Heart right ventricle (tissue), 16 donors: ENCODE results near the gene CATSPERD. TPM values are rescaled to one million over a fixed set of nuclear protein-coding genes. Genes with fewer than 3 reads are reported as not detected.

ENCODE experiments used
- ATAC-seq, 8 donors: fragments of 200-7000 bp; cut with Tn5 transposase; one replicate each; pipeline ENCODE4 v1.9.1; 2020; ENCODE audit warnings: mild to moderate bottlenecking in 8 of 8, moderate library complexity in 8 of 8, moderate number of reproducible peaks in 1 of 8
- DNase-seq, 2 donors: peaks; one replicate each; pipeline ENCODE4 v3.0.0-alpha.2; 2020
- H3K27ac ChIP-seq, 10 donors: fragments of 200-600 bp; sonication (generic) in 2 of 10; one replicate each; pipeline versions ENCODE4 v1.5.0 to v1.8.0; 2020 to 2022; ENCODE audit warnings: mild to moderate bottlenecking in 3 of 10
- H3K27me3 ChIP-seq, 7 donors: fragments of 200-600 bp; one replicate each; pipeline ENCODE4 v1.8.0; 2021 to 2022; ENCODE audit warnings: mild to moderate bottlenecking in 2 of 7
- H3K36me3 ChIP-seq, 9 donors: fragments of 200-600 bp; sonication (generic) in 1 of 9; one replicate each; pipeline versions ENCODE4 v1.5.0 to v1.8.0; 2020 to 2022; ENCODE audit warnings: mild to moderate bottlenecking in 2 of 9
- H3K4me1 ChIP-seq, 9 donors: fragments of 200-600 bp; sonication (generic) in 1 of 9; one replicate each; pipeline versions ENCODE4 v1.5.0 to v1.8.0; 2020 to 2022; ENCODE audit warnings: mild to moderate bottlenecking in 4 of 9
- H3K4me3 ChIP-seq, 10 donors: fragments of 200-600 bp; sonication (generic) in 2 of 10; one replicate each; pipeline versions ENCODE4 v1.5.0 to v1.8.0; 2020 to 2022; ENCODE audit warnings: mild to moderate bottlenecking in 7 of 10, moderate library complexity in 2 of 10
- H3K9me3 ChIP-seq, 11 donors: fragments of 200-600 bp in 10 of 11; sonication (generic) in 2 of 11; one replicate each; pipeline versions ENCODE4 v1.5.0 to v1.8.0; 2013 to 2022; ENCODE audit warnings: mild to moderate bottlenecking in 2 of 11, control low read depth in 1 of 11, moderate library complexity in 1 of 11
- WGBS, 2 donors: extraction: QIAGEN DNeasy Blood & Tissue Kit; methylation state at CpG; one replicate each; pipeline ENCODE4 v1.1.7; 2013; ENCODE audit warnings: inconsistent platforms in 1 of 2; 5-methylcytosine and 5-hydroxymethylcytosine counted together
- intact Hi-C, 10 donors: fragments of 100-400 bp; cut with DNase I; formaldehyde crosslinking; loops; one replicate each; pipeline versions ENCODE4 v1.11.1 to v1.14.2; 2022
- polyA plus RNA-seq, 2 donors: library from polyadenylated mRNA; stranded (reverse); fragments of 200-250 nt; gene quantifications; one replicate each; pipeline ENCODE4 v1.2.3, GENCODE V29; 2013
- total RNA-seq, 10 donors: library from RNA; stranded (reverse); fragmentation: NEBNext Ultra II Directional in 3 of 10; extraction: Animal tissue kit (Norgen Biotek cat#: 25700) in 3 of 10; gene quantifications; one replicate each; pipeline versions ENCODE4 v1.2.1 to v1.2.4, GENCODE V29; 2021 to 2023
- TF ChIP-seq, protein P1 (sequence below), 9 donors: fragments of 200-600 bp; sonication (generic) in 2 of 9; IDR thresholded peaks; one replicate each; pipeline versions ENCODE4 v1.5.0 to v1.8.0; 2021 to 2022; ENCODE audit warnings: antibody characterized with exemption in 9 of 9, mild to moderate bottlenecking in 5 of 9, moderate library complexity in 1 of 9
- donor health status: Arrhythmogenic right ventricular cardiomyopathy.
- donor health status: ischemic (EF 13 %, LVEDD 7.1; RV severe dilation, severe dysfunction).
- donor health status: healthy with polysubstance abuse.
- donor health status: DM: no; HTN: yes; CAD: no.
- donor health status: DM: no; HTN: no; CAD: no.
- donor health status: ischemic (EF 25% LVEDD 6.9; RV normal size, moderate dysfunction).
- donor health status: ischemic (EF 25% LVEDD 5.7; RV mildly dilated, moderate dysfunction).
- donor health status: healthy.
- donor health status: DM: yes; HTN: yes; CAD: no.
- donor health status: Ischemic cardiomyopathy.
- donor health status: ischemic (EF 35%, LVEDD 5.7; RV mildly dilated, moderate dysfunction).
- donor health status: nonischemic (EF 11% LVEDD 7.7; RV severe dilation, severe dysfunction).
- donor health status: DM: yes; HTN: yes; CAD: no.
- donor health status: PGD.
- donor health status: ischemic (EF 29% LVEDD 5.4; RV normal size, mild dysfunction).
- donor health status: nonischemic (EF 23%, LVEDD 6.1; RV moderate dilation, normal function).

CATSPERD gene
- total and polyA plus RNA-seq, 12 donors, result not detected

DNA sequence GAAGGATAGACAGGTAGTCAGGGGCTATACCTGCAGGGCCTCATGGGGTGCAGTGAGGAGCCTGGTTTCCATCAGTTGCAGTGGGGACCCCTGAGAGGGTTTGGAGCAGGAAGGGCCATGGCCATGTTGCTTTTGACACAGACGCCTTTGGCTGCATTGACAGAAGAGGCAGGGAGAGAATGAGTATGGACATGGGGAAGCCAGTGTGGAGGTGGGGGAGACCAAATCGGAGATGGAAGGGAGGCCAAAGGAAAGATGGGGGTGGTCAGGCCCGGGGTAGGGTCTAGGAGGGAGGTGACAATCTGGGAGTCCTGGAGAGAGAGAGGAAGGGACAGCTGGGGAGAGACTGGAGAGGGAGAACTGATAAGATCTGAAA lies 38.3 kb upstream of the CATSPERD start:
- H3K4me1 ChIP-seq, result peaks cover 5 to 26% (median 18%) of the 10 kb centered on the region in 9 donors
- peaks cover 0 to 16% (median 0%) of the 10 kb centered on the region in 9 donors for H3K36me3 ChIP-seq
- H3K27ac ChIP-seq, result no peak overlapping the region
- no peak for ATAC-seq
- no peak for DNase-seq
- no peaks in the 10 kb centered on the region for H3K9me3 ChIP-seq
- 86 to 88% methylated on average over 3 of the region's 3 CpGs for WGBS, 2 donors
- TF ChIP-seq, protein P1, sequence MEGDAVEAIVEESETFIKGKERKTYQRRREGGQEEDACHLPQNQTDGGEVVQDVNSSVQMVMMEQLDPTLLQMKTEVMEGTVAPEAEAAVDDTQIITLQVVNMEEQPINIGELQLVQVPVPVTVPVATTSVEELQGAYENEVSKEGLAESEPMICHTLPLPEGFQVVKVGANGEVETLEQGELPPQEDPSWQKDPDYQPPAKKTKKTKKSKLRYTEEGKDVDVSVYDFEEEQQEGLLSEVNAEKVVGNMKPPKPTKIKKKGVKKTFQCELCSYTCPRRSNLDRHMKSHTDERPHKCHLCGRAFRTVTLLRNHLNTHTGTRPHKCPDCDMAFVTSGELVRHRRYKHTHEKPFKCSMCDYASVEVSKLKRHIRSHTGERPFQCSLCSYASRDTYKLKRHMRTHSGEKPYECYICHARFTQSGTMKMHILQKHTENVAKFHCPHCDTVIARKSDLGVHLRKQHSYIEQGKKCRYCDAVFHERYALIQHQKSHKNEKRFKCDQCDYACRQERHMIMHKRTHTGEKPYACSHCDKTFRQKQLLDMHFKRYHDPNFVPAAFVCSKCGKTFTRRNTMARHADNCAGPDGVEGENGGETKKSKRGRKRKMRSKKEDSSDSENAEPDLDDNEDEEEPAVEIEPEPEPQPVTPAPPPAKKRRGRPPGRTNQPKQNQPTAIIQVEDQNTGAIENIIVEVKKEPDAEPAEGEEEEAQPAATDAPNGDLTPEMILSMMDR (IDR thresholded peaks at IDR 0.05), result no peak
- H3K4me3 ChIP-seq, result no peak overlapping the region
- no peaks in the 10 kb centered on the region for H3K27me3 ChIP-seq
- intact Hi-C loops, result loop anchor here in 1 of 10 donors (5.0 kb wide), 1 partner anchor 60 kb away; the partner anchor contains the start of genes SAFB and SAFB2

DNA sequence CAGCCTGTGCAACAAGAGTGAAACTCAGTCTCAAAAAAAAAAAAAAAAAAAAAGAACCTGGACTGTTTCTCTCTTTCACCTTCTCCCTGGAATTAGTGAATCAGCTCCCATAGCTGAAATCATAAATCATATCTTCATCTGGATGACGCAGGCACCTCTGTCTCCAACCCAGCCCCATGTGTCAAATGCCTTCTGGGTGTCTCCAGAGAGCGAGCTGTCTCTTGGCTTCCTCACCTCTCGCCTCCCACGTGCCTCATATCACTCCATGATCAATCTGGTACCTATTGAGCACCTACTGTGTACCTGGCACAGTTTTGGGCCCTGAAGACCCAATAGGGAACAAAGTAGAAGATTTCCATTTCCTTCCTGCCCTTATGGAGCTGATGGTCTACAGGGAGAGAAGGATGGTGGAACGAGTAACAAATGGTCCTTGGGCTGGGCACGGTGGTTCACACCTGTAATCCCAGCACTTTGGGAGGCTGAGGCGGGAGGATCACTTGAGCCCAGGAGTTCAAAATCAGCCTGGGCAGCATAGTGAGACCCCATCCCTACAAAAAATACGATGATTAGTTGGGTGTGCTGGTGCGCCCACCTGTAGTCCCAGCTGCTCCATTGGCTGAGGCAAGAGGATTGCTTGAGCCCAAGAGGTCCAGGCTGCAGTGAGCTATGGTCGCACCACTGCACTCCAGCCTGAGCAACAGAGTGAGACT lies 37.1 kb upstream of the CATSPERD start:
- intact Hi-C loops, result loop anchor here in 1 of 10 donors (5.0 kb wide), 1 partner anchor 61 kb away; the partner anchor contains the start of genes SAFB and SAFB2
- Histone ChIP-seq H3K27ac (no peak overlapping the region), H3K36me3 (peaks cover 0 to 7% (median 0%) of the 10 kb centered on the region in 9 donors), H3K4me3 (no peak overlapping the region), H3K27me3 (no peaks in the 10 kb centered on the region), H3K9me3 (no peaks in the 10 kb centered on the region), H3K4me1 (peaks cover 5 to 30% (median 24%) of the 10 kb centered on the region in 9 donors)
- TF ChIP-seq, protein P1 (IDR thresholded peaks at IDR 0.05), result no peak
- DNase-seq, result no peak
- 91 to 93% methylated on average over 10 of the region's 10 CpGs for WGBS, 2 donors
- ATAC-seq, result no peak

DNA sequence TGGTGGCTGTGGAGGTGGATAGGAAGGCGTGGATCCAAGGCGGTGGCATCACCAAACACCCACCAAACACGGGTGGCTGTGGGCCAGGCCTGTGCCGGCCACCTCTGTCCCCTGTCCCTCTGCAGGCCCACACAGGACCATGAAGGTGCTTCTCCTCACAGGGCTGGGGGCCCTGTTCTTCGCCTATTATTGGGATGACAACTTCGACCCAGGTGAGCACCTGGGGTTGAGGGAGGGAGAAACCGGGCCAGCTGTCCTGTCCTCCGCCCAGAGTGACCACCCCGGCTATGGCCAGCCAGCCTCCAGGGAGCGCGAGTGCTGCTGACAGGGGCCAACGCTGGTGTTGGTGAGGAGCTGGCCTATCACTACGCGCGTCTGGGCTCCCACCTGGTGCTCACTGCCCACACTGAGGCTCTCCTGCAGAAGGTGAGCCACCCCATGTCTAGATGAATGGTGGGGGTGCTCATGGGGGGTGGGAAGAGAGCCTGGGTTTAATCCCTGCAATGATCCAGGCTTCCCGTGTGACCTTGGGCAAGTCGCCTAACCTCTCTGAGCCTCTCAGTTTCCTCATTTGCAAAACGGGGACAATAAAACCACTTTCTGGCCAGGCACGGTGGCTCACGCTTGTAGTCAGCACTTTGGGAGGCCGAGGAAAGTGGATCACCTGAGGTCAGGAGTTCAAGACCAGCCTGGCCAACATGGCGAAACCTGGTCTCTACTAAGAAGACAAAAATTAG lies 35.6 kb upstream of the CATSPERD start:
- no peak overlapping the region for H3K27ac ChIP-seq
- H3K9me3 ChIP-seq, result no peaks in the 10 kb centered on the region
- no peak overlapping the region for H3K4me3 ChIP-seq
- H3K36me3 ChIP-seq, result no peaks in the 10 kb centered on the region
- intact Hi-C loops, result loop anchor here in 1 of 10 donors (5.0 kb wide), 1 partner anchor 63 kb away; the partner anchor contains the start of genes SAFB and SAFB2
- TF ChIP-seq, protein P1 (IDR thresholded peaks at IDR 0.05), result no peak
- peaks cover 0 to 23% (median 16%) of the 10 kb centered on the region in 9 donors for H3K4me1 ChIP-seq
- H3K27me3 ChIP-seq, result no peaks in the 10 kb centered on the region
- no peak for DNase-seq
- ATAC-seq, result no peak
- WGBS, 2 donors, result 88 to 95% methylated on average over 22 of the region's 22 CpGs

DNA sequence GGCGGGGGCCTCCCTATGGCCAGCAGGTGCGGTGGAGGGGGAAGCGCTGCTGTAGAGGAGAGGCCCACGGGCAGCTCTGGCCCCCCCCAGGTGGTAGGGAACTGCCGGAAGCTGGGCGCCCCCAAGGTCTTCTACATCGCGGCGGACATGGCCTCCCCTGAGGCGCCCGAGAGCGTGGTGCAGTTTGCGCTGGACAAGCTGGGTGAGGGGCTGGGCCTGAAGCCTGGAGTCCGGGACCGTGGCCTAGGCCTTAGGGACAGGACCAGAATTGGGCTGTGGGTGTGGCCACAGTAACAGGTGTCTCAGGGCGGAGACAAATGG lies 34.2 kb upstream of the CATSPERD start:
- no peaks in the 10 kb centered on the region for H3K9me3 ChIP-seq
- peak overlapping the region in 9 of 10 donors; percentile 64 to 85 (median 75) for H3K27ac ChIP-seq
- H3K36me3 ChIP-seq, result peaks cover 0 to 1% (median 0%) of the 10 kb centered on the region in 9 donors
- H3K27me3 ChIP-seq, result no peaks in the 10 kb centered on the region
- DNase-seq (no peak), ATAC-seq (peak in 2 of 8 donors; percentile 1 to 10)
- intact Hi-C loops, result no loop called here
- peaks cover 0 to 27% (median 19%) of the 10 kb centered on the region in 9 donors for H3K4me1 ChIP-seq
- WGBS, 2 donors, result 24 to 46% methylated on average over 16 of the region's 16 CpGs
- peak overlapping the region in 9 of 10 donors; percentile 47 to 81 (median 64) for H3K4me3 ChIP-seq
- TF ChIP-seq, protein P1 (IDR thresholded peaks at IDR 0.05), result no peak
